GM12878 (cell line): Measurements from ENCODE around the gene ANO9. TPM values are rescaled to one million over a fixed set of nuclear protein-coding genes. Genes with fewer than 3 reads are reported as not detected.

Experiments
- ATAC-seq: fragments of 200-7000 bp; cut with Tn5 transposase; 3 replicates; pipeline ENCODE4 v1.9.1; 2020; ENCODE audit warnings: mild to moderate bottlenecking, moderate library complexity
- BruUV-seq: library from RNA; stranded (reverse); fragments of 400-500 nt; replicated peaks from 2 replicates; lab custom pipeline; 2021; lab: Mats Ljungman, UMichigan
- CTCF ChIA-PET: fragments of 300-600 bp; sonication (Branson Sonifier 250); formaldehyde crosslinking; extraction: SDS; loops from one replicate; lab custom pipeline; 2021; ENCODE audit warnings: inconsistent platforms; lab: Yijun Ruan, JAX
- POLR2A ChIA-PET: fragments of 350-600 bp; formaldehyde crosslinking; extraction: SDS; loops from one replicate; lab custom pipeline; 2021; ENCODE audit warnings: inconsistent platforms; lab: Charles Lee
- RAD21 ChIA-PET: fragments of 300-600 bp; sonication (Branson Sonifier 250); formaldehyde crosslinking; loops from one replicate; lab custom pipeline; 2023; ENCODE audit warnings: antibody characterized with exemption; ENCODE audit not compliant: unreplicated experiment; lab: Charles Lee
- SMC1A ChIA-PET: fragments of 300-600 bp; sonication (Branson Sonifier 250); formaldehyde crosslinking; loops from one replicate; lab custom pipeline; 2023; ENCODE audit not compliant: unreplicated experiment, uncharacterized antibody; lab: Charles Lee
- DNase-seq: peaks from one replicate; pipeline ENCODE4 v3.0.0-alpha.2; 2011; ENCODE audit warnings: low read depth, low spot score
- FAIRE-seq: peaks from 3 replicates; lab custom pipeline; 2011; peaks lifted over from hg19 to GRCh38; lab: Jason Lieb, UNC
- H2AFZ ChIP-seq: 2 replicates; pipeline ENCODE4 v1.6.0; 2011; ENCODE audit warnings: low read depth, low read length, control low read depth; ENCODE audit not compliant: control insufficient read depth
- H3K27ac ChIP-seq: 2 replicates; pipeline ENCODE4 v1.5.1; 2011; ENCODE audit warnings: control low read depth; ENCODE audit not compliant: control insufficient read depth, insufficient read depth
- H3K27me3 ChIP-seq, 2 experiments: replicated peaks in 1 of 2; 2 replicates each; pipeline versions ENCODE4 v1.6.0 to v1.6.1; 2011; ENCODE audit warnings: low read length in 1 of 2; ENCODE audit not compliant: control insufficient read depth in 2 of 2, insufficient read depth in 2 of 2
- H3K36me3 ChIP-seq, 2 experiments: 2 replicates each; pipeline ENCODE4 v1.5.1; 2011; ENCODE audit warnings: low read length in 1 of 2; ENCODE audit not compliant: control insufficient read depth in 2 of 2, insufficient read depth in 2 of 2
- H3K4me1 ChIP-seq: 2 replicates; pipeline ENCODE4 v1.6.1; 2011; ENCODE audit warnings: mild to moderate bottlenecking, low read length, moderate library complexity, mixed read lengths; ENCODE audit not compliant: control insufficient read depth, insufficient read depth
- H3K4me2 ChIP-seq: 2 replicates; pipeline ENCODE4 v1.6.0; 2011; ENCODE audit warnings: control low read depth; ENCODE audit not compliant: control insufficient read depth, insufficient read depth
- H3K4me3 ChIP-seq: fragments of 200-600 bp; sonication (generic); 2 replicates; pipeline ENCODE4 v1.5.1; 2016
- H3K79me2 ChIP-seq: 2 replicates; pipeline ENCODE4 v1.6.0; 2011; ENCODE audit warnings: low read length; ENCODE audit not compliant: control insufficient read depth, insufficient read depth
- H3K9ac ChIP-seq: 2 replicates; pipeline ENCODE4 v1.8.0; 2011; ENCODE audit warnings: low read length, control low read depth, mixed read lengths; ENCODE audit not compliant: control insufficient read depth, insufficient read depth
- H3K9me3 ChIP-seq: replicated peaks from 3 replicates; pipeline ENCODE4 v1.5.1; 2011; ENCODE audit warnings: mild to moderate bottlenecking, low read length; ENCODE audit not compliant: control insufficient read depth, insufficient read depth
- H4K20me1 ChIP-seq: 2 replicates; pipeline ENCODE4 v1.6.0; 2011; ENCODE audit not compliant: control insufficient read depth, insufficient read depth
- EZH2 ChIP-seq: IDR thresholded peaks from 2 replicates; pipeline ENCODE4 v1.6.1; 2012; ENCODE audit warnings: low read depth, mild to moderate bottlenecking, control low read depth, inconsistent platforms, low read length, borderline replicate concordance; ENCODE audit not compliant: control insufficient read depth
- NR2C1 ChIP-seq: fragments of 450-650 bp; IDR thresholded peaks from 2 replicates; pipeline ENCODE4 v1.6.1; 2017; ENCODE audit warnings: antibody characterized with exemption, mild to moderate bottlenecking, moderate library complexity
- RFX5 ChIP-seq: IDR thresholded peaks from 2 replicates; pipeline ENCODE4 v1.6.1; 2011; ENCODE audit warnings: low read depth, low read length, improper control_type of control experiment
- STAT3 ChIP-seq: IDR thresholded peaks from 2 replicates; pipeline ENCODE4 v1.6.1; 2011; ENCODE audit warnings: low read depth, low read length, improper control_type of control experiment
- WGBS: methylation state at CpG from one replicate; pipeline ENCODE4 v1.1.6; 2016; ENCODE audit warnings: low lambda C conversion rate; ENCODE audit not compliant: insufficient replicate concordance, insufficient coverage; ENCODE audit errors: missing lambda C conversion rate; 5-methylcytosine and 5-hydroxymethylcytosine counted together
- in situ Hi-C: fragments of 300-500 bp; cut with MboI; formaldehyde crosslinking; loops from 9 replicates; pipeline ENCODE4 v1.14.3; 2018; ENCODE audit warnings: mixed read lengths
- intact Hi-C: fragments of 100-400 bp; cut with micrococcal nuclease; formaldehyde crosslinking; loops from one replicate; pipeline ENCODE4 v1.14.2; 2022; ENCODE audit not compliant: unreplicated experiment
- polyA plus RNA-seq, 11 experiments: library from polyadenylated mRNA; depleted of rRNA in 4 of 11; unstranded in 6 of 11; stranded (reverse) in 5 of 11; fragments of >200 nt; fragmentation: Nextera tagmentation in 4 of 11; fragmentation: Illumina TruSeq in 1 of 11; extraction: Ambion mirVana in 4 of 11; extraction: Trizol in 1 of 11; gene quantifications; 1 replicate in 1 of 11; 2 replicates in 10 of 11; pipeline versions ENCODE4 v1.2.1 to v1.2.3, GENCODE V29; 2011 to 2016; ENCODE audit warnings: inconsistent platforms in 2 of 11, missing spikeins in 2 of 11, low read depth in 1 of 11
- total RNA-seq, 4 experiments: library from RNA; depleted of rRNA in 3 of 4; stranded (reverse); fragments of >200 nt in 3 of 4; fragmentation: Illumina TruSeq in 1 of 4; extraction: Trizol in 1 of 4; gene quantifications; 2 replicates each; pipeline versions ENCODE4 v1.2.1 to v1.2.3, GENCODE V29; 2013 to 2021

The ANO9 gene
- total and polyA plus RNA-seq, 10 of the 15 experiments (the other 5 are each of a cell fraction or from before 2014, with no cell fraction given): 0.21 to 42.3 (median 12.0) TPM

GRCh38 chr11:409600-410483 is 32.0 kb downstream of the ANO9 start:
- BruUV-seq: no TSS peak
- ChIA-PET CTCF (no interaction called here), RAD21 (no interaction called here), POLR2A (interaction anchor here (0.5 kb wide), 1 partner anchor 180 kb away, joined by 3 read pairs; no protein-coding TSS in a partner anchor), SMC1A (no interaction called here)
- no peak overlapping the region for H3K9ac ChIP-seq
- intact Hi-C loops (no loop called here), in situ Hi-C loops (no loop called here)
- peaks cover 6% of the 10 kb centered on the region; the same call in 1 of the 2 replicates for H3K4me1 ChIP-seq
- WGBS: 49% methylated on average over 18 of the region's 18 CpGs
- H3K9me3 ChIP-seq: no peaks in the 10 kb centered on the region
- no peak overlapping the region for H3K4me3 ChIP-seq
- H3K27me3 ChIP-seq: no peaks in the 10 kb centered on the region
- DNase-seq (no peak), FAIRE-seq (no peak), ATAC-seq (no peak)
- H2AFZ ChIP-seq: no peak overlapping the region
- no peak overlapping the region for H3K4me2 ChIP-seq
- H3K36me3 ChIP-seq: no peaks in the 10 kb centered on the region
- H3K79me2 ChIP-seq: no peaks in the 10 kb centered on the region
- no peak overlapping the region for H3K27ac ChIP-seq
- no peak for TF ChIP-seq STAT3
- TF ChIP-seq RFX5: no peak
- no peaks in the 10 kb centered on the region for H4K20me1 ChIP-seq

DNA sequence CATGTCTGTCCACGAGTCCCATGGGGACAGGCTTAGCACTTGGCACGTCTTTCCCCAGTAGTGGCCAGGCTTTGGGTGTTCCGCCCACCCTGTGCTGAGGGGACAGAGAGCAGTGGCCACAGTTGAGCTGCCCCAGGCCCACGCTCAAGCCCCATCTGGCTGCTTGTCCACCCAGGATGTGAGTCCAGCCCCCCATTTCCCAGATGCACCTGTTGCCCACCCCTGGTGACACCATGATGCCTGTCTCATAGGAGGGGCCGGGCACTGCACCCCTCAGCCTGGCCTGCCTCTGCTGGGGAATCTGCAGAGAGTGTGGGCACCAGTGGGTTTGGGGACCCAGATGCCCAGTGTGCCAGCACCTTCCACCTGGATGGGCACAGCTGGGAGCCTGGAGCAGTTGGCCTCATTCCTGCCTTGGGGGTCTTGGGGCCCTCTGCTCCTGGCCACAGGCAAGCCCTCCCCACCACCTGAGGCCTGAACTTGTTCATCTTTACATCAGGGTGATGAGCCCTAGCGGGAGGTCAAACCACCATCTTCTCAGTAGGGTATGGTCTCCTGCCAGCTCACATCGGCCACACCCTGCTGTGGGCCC is 32.7 kb downstream of the ANO9 start:
- Histone ChIP-seq H2AFZ (no peak overlapping the region), H3K36me3 (no peaks in the 10 kb centered on the region), H3K4me3 (no peak overlapping the region), H3K27me3 (no peaks in the 10 kb centered on the region), H3K9me3 (no peaks in the 10 kb centered on the region), H3K27ac (no peak overlapping the region), H3K4me1 (peaks cover 6% of the 10 kb centered on the region; the same call in 1 of the 2 replicates), H4K20me1 (no peaks in the 10 kb centered on the region), H3K79me2 (no peaks in the 10 kb centered on the region), H3K4me2 (no peak overlapping the region), H3K9ac (no peak overlapping the region)
- in situ Hi-C loops: no loop called here
- 53% methylated on average over 5 of the region's 7 CpGs for WGBS
- intact Hi-C loops: no loop called here
- no peak for DNase-seq
- ChIA-PET POLR2A (no interaction called here), SMC1A (no interaction called here), RAD21 (no interaction called here), CTCF (no interaction called here)
- no peak for TF ChIP-seq EZH2
- no peak for TF ChIP-seq NR2C1
- ATAC-seq: no peak
- BruUV-seq: no TSS peak
- no peak for FAIRE-seq
